Dendritic cell treated with granulocyte-macrophage colony-stimulating factor and Interleukin-4, amounts not matched to agents 40 ng/mL and 50 ng/mL, for 4 days (primary cell): Measurements from ENCODE around the gene AGAP2.

ENCODE experiments used
- H3K27ac Mint-ChIP-seq: one replicate; pipeline ENCODE4 v1.8.0; 2022; ENCODE audit warnings: mild to moderate bottlenecking, mixed read lengths
- H3K27me3 Mint-ChIP-seq: one replicate; pipeline ENCODE4 v1.8.0; 2022; ENCODE audit warnings: mild to moderate bottlenecking, mixed read lengths
- H3K36me3 Mint-ChIP-seq: one replicate; pipeline ENCODE4 v1.8.0; 2022; ENCODE audit warnings: low read depth, mixed read lengths
- H3K4me1 Mint-ChIP-seq: one replicate; pipeline ENCODE4 v1.8.0; 2022; ENCODE audit warnings: low read depth, mixed read lengths
- H3K4me3 Mint-ChIP-seq: one replicate; pipeline ENCODE4 v1.8.0; 2022; ENCODE audit warnings: mild to moderate bottlenecking, moderate library complexity, mixed read lengths
- H3K9me3 Mint-ChIP-seq: one replicate; pipeline ENCODE4 v1.8.0; 2022; ENCODE audit warnings: mixed read lengths
- intact Hi-C: fragments of 100-400 bp; cut with micrococcal nuclease; formaldehyde crosslinking; loops from one replicate; pipeline ENCODE4 v1.15.0; 2022

AGAP2 gene

DNA sequence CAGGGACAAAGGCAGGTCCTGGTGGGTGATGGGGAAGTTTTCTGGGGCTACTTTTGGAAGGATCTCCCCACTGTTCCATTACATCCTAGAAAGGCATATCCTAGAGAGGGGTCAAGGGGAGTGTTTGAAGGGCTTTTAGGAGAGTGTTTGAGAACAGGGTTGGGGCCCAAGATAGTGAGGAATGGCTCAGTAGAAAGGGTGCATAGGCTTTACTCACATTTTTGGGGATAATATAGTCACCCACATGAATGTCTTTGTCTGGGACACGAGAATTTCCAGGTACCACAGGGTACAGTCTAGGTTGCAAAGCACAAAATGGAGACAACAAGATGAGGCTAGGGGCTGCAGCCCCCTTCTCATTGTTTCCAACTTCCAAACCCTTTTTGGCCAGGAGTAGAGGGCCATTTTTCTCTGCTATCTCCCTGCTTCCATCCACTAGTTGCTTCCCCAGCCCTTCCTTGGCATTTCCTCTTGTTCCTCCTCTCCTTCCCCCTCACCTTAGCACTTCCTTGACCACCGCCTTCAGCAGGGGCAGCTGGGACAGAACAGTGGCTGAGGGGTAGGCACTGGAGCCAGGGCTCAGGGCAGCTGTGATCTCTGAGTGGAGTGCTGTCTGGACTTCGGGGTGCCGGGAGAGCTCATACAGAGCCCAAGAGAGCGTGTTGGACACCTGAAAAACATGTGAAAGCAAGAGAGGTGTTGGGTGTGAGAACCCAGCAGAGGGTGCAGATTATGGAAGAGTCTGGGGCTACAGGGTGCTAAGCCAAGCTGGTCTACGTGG is 25.5 kb upstream of the AGAP2 start:
- no peak overlapping the region for H3K4me3 Mint-ChIP-seq
- no peak overlapping the region for H3K27ac Mint-ChIP-seq
- H3K4me1 Mint-ChIP-seq, result peaks cover 70% of the 10 kb centered on the region
- no peaks in the 10 kb centered on the region for H3K9me3 Mint-ChIP-seq
- H3K27me3 Mint-ChIP-seq, result peaks cover 55% of the 10 kb centered on the region
- intact Hi-C loops, result no loop called here
- peaks cover 20% of the 10 kb centered on the region for H3K36me3 Mint-ChIP-seq

- intact Hi-C loops, result no loop called here
- Mint-ChIP-seq H3K27me3 (peaks cover 45% of the 10 kb centered on the region), H3K9me3 (no peaks in the 10 kb centered on the region), H3K4me1 (peaks cover 61% of the 10 kb centered on the region), H3K27ac (no peak overlapping the region), H3K36me3 (peaks cover 22% of the 10 kb centered on the region), H3K4me3 (no peak overlapping the region)
These were observed 23.9 kb upstream of the AGAP2 start for GRCh38 chr12:57762463-57762862.

- peaks cover 36% of the 10 kb centered on the region for H3K27me3 Mint-ChIP-seq
- no peaks in the 10 kb centered on the region for H3K9me3 Mint-ChIP-seq
- H3K4me1 Mint-ChIP-seq, result peaks cover 60% of the 10 kb centered on the region
- H3K36me3 Mint-ChIP-seq, result peaks cover 32% of the 10 kb centered on the region
- no peak overlapping the region for H3K27ac Mint-ChIP-seq
- intact Hi-C loops, result no loop called here
- H3K4me3 Mint-ChIP-seq, result no peak overlapping the region
These were observed 23.0 kb upstream of the AGAP2 start for GRCh38 chr12:57761391-57761998.

DNA sequence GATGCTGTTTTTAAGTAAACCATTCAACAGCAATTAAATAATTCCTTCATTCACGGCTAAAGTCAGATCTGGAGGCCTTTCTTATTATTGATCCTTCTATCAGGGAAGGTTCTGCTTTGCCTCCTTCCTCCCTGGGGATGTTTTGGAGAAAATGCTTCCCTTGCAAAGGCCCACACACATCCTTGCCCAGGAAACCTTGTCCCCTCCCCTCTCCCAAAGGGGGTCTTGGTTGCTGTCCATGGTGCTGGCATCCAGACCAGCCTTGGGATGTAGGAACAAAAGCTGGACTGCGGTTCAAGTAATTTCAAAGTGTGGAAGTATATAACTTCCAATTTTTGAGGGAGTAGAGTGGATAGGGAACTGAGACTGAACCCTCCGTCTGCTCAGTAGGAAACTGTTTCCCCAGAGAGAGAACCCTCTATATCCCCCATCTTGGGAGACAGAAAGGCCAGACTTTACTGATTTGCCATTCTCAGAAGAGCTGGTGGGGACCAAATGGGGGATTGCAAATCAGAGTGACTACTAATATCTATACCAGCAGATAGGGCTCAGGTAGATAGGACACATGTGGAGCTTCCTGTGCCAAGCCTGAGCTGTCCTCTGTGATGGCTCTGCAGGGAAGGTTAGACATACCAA is 21.9 kb upstream of the AGAP2 start:
- H3K4me3 Mint-ChIP-seq, result no peak overlapping the region
- no peak overlapping the region for H3K27ac Mint-ChIP-seq
- intact Hi-C loops, result no loop called here
- no peaks in the 10 kb centered on the region for H3K9me3 Mint-ChIP-seq
- peaks cover 32% of the 10 kb centered on the region for H3K36me3 Mint-ChIP-seq
- H3K27me3 Mint-ChIP-seq, result peaks cover 26% of the 10 kb centered on the region
- H3K4me1 Mint-ChIP-seq, result peaks cover 55% of the 10 kb centered on the region

DNA sequence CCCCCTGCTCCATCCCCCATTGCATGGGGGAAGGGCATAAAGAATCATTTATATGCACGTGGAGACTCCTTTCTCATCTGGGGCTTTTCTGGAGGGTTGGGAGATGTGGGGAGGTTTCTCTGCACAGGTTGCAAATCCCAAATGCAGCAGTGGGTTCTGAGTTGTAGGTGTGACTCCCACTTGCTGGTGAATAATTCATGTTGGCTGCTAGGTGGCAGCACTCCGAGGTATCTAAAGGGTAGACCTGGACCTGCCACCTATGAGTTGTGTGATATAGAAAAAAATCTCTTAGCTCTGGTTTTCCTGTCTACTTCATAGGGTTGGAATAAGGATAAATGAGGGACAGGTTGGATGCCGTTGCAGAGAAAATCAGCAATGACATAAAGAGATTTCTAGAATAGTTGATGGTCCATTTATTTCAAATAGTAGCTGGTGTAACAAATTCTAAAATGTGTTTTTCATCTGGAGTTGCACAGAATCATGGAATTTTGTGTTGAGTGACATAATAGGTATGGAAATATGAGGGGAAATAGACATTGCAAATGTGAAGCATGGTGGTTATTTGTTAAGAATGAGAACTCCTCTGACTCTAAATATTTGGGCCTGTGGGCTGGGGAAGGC is 20.9 kb upstream of the AGAP2 start:
- Mint-ChIP-seq H3K4me3 (no peak overlapping the region), H3K36me3 (peaks cover 32% of the 10 kb centered on the region), H3K27me3 (peaks cover 19% of the 10 kb centered on the region), H3K9me3 (no peaks in the 10 kb centered on the region), H3K27ac (no peak overlapping the region), H3K4me1 (peaks cover 49% of the 10 kb centered on the region)
- intact Hi-C loops, result no loop called here

GRCh38 chr12:57758552-57759359 is 20.2 kb upstream of the AGAP2 start:
- H3K27ac Mint-ChIP-seq, result no peak overlapping the region
- no peaks in the 10 kb centered on the region for H3K9me3 Mint-ChIP-seq
- H3K4me1 Mint-ChIP-seq, result peaks cover 52% of the 10 kb centered on the region
- no peak overlapping the region for H3K4me3 Mint-ChIP-seq
- peaks cover 16% of the 10 kb centered on the region for H3K27me3 Mint-ChIP-seq
- peaks cover 32% of the 10 kb centered on the region for H3K36me3 Mint-ChIP-seq
- intact Hi-C loops, result no loop called here

DNA sequence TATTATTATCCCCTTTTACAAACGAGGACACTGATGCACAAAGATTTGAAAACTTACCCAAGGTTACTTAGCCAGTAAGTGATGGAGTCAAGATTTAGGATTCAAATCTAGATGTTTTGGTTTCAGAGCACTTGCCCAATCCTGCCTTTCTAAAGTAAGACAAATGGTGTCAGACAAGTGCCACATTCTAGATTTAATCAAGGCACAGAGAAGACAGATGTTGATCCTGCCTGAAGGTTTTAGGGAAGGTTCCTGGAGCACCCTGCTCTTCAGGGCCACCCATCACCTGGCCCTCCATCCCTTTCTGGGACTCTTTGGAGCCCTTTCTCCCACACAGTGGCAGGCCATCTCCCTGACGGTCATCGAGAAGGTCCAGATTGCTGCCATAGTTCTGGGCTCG is 19.2 kb upstream of the AGAP2 start:
- no peak overlapping the region for H3K27ac Mint-ChIP-seq
- no peaks in the 10 kb centered on the region for H3K9me3 Mint-ChIP-seq
- H3K4me3 Mint-ChIP-seq, result no peak overlapping the region

GRCh38 chr12:57756406-57757341 is 18.1 kb upstream of the AGAP2 start:
- H3K36me3 Mint-ChIP-seq, result peaks cover 37% of the 10 kb centered on the region
- H3K4me3 Mint-ChIP-seq, result peak overlapping the region; percentile 78
- H3K27me3 Mint-ChIP-seq, result peaks cover 7% of the 10 kb centered on the region
- peak overlapping the region; percentile 84 for H3K27ac Mint-ChIP-seq
- H3K9me3 Mint-ChIP-seq, result no peaks in the 10 kb centered on the region
- intact Hi-C loops, result loop anchor here (2.0 kb wide), 1 partner anchor 16 kb away; the partner anchor contains the start of genes EEF1AKMT3 and METTL1
- peaks cover 70% of the 10 kb centered on the region for H3K4me1 Mint-ChIP-seq

More for the DNA sequence above, 19.2 kb upstream of the AGAP2 start:
- intact Hi-C loops, result loop anchor here (2.0 kb wide), 1 partner anchor 15 kb away; the partner anchor contains the start of genes EEF1AKMT3 and METTL1
- H3K36me3 Mint-ChIP-seq, result peaks cover 32% of the 10 kb centered on the region
- H3K27me3 Mint-ChIP-seq, result peaks cover 7% of the 10 kb centered on the region
- peaks cover 62% of the 10 kb centered on the region for H3K4me1 Mint-ChIP-seq

GRCh38 chr12:57755454-57756372 is 17.2 kb upstream of the AGAP2 start:
- Mint-ChIP-seq H3K4me1 (peaks cover 74% of the 10 kb centered on the region), H3K36me3 (peaks cover 47% of the 10 kb centered on the region), H3K27ac (peak overlapping the region; percentile 84), H3K9me3 (no peaks in the 10 kb centered on the region), H3K27me3 (peaks cover 7% of the 10 kb centered on the region), H3K4me3 (peak overlapping the region; percentile 78)
- intact Hi-C loops, result loop anchor here (2.0 kb wide), 1 partner anchor 17 kb away; the partner anchor contains the start of genes EEF1AKMT3 and METTL1

DNA sequence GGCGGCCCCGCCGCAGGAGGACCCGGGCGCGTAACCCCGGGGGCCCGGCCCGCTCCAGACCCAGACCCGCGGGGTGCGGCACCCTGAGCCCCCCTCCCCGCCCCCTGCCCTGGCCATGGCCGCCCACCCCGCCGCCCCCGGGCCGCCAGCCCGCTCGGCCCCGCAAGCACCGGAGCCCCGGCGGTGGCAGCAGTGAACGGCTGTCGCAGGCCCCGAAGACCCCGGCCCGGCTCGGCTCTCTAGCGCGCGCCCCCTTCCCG is 16.6 kb upstream of the AGAP2 start:
- Mint-ChIP-seq H3K4me1 (peaks cover 74% of the 10 kb centered on the region), H3K27ac (no peak overlapping the region), H3K9me3 (no peaks in the 10 kb centered on the region), H3K4me3 (peak overlapping the region; percentile 78), H3K36me3 (peaks cover 52% of the 10 kb centered on the region), H3K27me3 (peaks cover 7% of the 10 kb centered on the region)
- intact Hi-C loops, result no loop called here

GRCh38 chr12:57754411-57755193 is 16.1 kb upstream of the AGAP2 start, which contains the start of gene MARCHF9:
Gene MARCHF9 (plus strand): TSS chr12:57755103. CDS start chr12:57755529, 426 bp downstream.
- no peaks in the 10 kb centered on the region for H3K9me3 Mint-ChIP-seq
- H3K4me1 Mint-ChIP-seq, result peaks cover 69% of the 10 kb centered on the region
- peaks cover 53% of the 10 kb centered on the region for H3K36me3 Mint-ChIP-seq
- H3K27me3 Mint-ChIP-seq, result peaks cover 7% of the 10 kb centered on the region
- intact Hi-C loops, result loop anchor here (5.0 kb wide), 1 partner anchor 207 kb away; the partner anchor contains the start of gene DCTN2
- peak within 1 kb of the TSS; percentile 84 for H3K27ac Mint-ChIP-seq
- H3K4me3 Mint-ChIP-seq, result peak within 1 kb of the TSS; percentile 78
